K562 (cell line): Measurements from ENCODE around the gene NTSR1. TPM values are rescaled to one million over a fixed set of nuclear protein-coding genes. Genes with fewer than 3 reads are reported as not detected.

Experiments used
- ATAC-seq: fragments of 200-7000 bp; cut with Tn5 transposase; 3 replicates; pipeline ENCODE4 v1.9.1; 2020; ENCODE audit warnings: moderate library complexity
- BruUV-seq: library from RNA; stranded (reverse); fragments of 400-500 nt; replicated peaks from 2 replicates; lab custom pipeline; 2021; lab: Mats Ljungman, UMichigan
- CTCF ChIA-PET: fragments of 300-600 bp; formaldehyde crosslinking; extraction: SDS; loops from one replicate; lab custom pipeline; 2021; ENCODE audit warnings: low intra/inter-chr PET ratio; lab: Yijun Ruan, JAX
- POLR2A ChIA-PET: fragments of 300-600, 350-650 bp; sonication (Branson Sonifier 250); formaldehyde crosslinking; extraction: SDS; loops from one replicate; lab custom pipeline; 2021; ENCODE audit warnings: antibody characterized with exemption, inconsistent platforms; lab: Yijun Ruan, JAX
- DNase-seq, 4 experiments: peaks; one replicate each; pipeline versions ENCODE4 v3.0.0 to v3.0.0-alpha.2; 2011 to 2018; ENCODE audit warnings: low spot score in 3 of 4, mixed read lengths in 3 of 4; ENCODE audit errors: extremely low read depth in 1 of 4
- FAIRE-seq: peaks from 2 replicates; lab custom pipeline; 2011; peaks lifted over from hg19 to GRCh38; lab: Jason Lieb, UNC
- H2AFZ ChIP-seq: 2 replicates; pipeline ENCODE4 v1.6.0; 2011; ENCODE audit warnings: low read depth, low read length, control low read depth, inconsistent platforms
- H3K27ac ChIP-seq: fragments of 200-600 bp; 3 replicates; pipeline ENCODE4 v1.8.0; 2011; ENCODE audit warnings: low read depth, mild to moderate bottlenecking, control low read depth, inconsistent platforms, low read length, moderate library complexity, mixed read lengths; ENCODE audit errors: extremely low read depth
- H3K27me3 ChIP-seq, 2 experiments: fragments of 300-600 bp in 1 of 2; 2 replicates in 1 of 2; 3 replicates in 1 of 2; pipeline versions ENCODE4 v1.6.0 to v1.8.0; 2011; ENCODE audit warnings: inconsistent platforms in 2 of 2, low read length in 2 of 2, mild to moderate bottlenecking in 1 of 2, mixed read lengths in 1 of 2, moderate library complexity in 1 of 2; ENCODE audit not compliant: control insufficient read depth in 2 of 2, insufficient read depth in 2 of 2
- H3K36me3 ChIP-seq: fragments of 300-600 bp; 3 replicates; pipeline ENCODE4 v1.8.0; 2011; ENCODE audit warnings: mild to moderate bottlenecking, low read length, inconsistent platforms; ENCODE audit not compliant: control insufficient read depth, insufficient read depth
- H3K4me1 ChIP-seq, 2 experiments: fragments of 200-600 bp in 1 of 2; replicated peaks in 1 of 2; 2 replicates in 1 of 2; 3 replicates in 1 of 2; pipeline versions ENCODE4 v1.5.1 to v1.8.0; 2011; ENCODE audit warnings: inconsistent platforms in 2 of 2, low read length in 2 of 2, mild to moderate bottlenecking in 1 of 2, mixed read lengths in 1 of 2, moderate library complexity in 1 of 2; ENCODE audit not compliant: control insufficient read depth in 2 of 2, insufficient read depth in 2 of 2
- H3K4me2 ChIP-seq: 2 replicates; pipeline ENCODE4 v1.6.1; 2011; ENCODE audit warnings: low read length, control low read depth, inconsistent platforms, mixed read lengths; ENCODE audit not compliant: insufficient read depth
- H3K4me3 ChIP-seq: fragments of 200-600 bp; sonication (generic), shearing (Covaris generic); 2 replicates; pipeline ENCODE4 v1.5.1; 2016; ENCODE audit warnings: control low read depth, inconsistent platforms
- H3K79me2 ChIP-seq: fragments of 200-600 bp; 3 replicates; pipeline ENCODE4 v1.8.0; 2011; ENCODE audit warnings: low read length, inconsistent platforms; ENCODE audit not compliant: control insufficient read depth, insufficient read depth
- H3K9ac ChIP-seq, 2 experiments: 2 replicates each; pipeline versions ENCODE4 v1.6.0 to v1.6.1; 2011; ENCODE audit warnings: low read depth in 2 of 2, low read length in 2 of 2, control low read depth in 1 of 2, inconsistent platforms in 1 of 2, mild to moderate bottlenecking in 1 of 2, mixed read lengths in 1 of 2; ENCODE audit not compliant: insufficient read depth in 1 of 2
- H3K9me1 ChIP-seq: one replicate; pipeline ENCODE4 v1.6.0; 2011; ENCODE audit warnings: inconsistent platforms, mild to moderate bottlenecking, low read length, moderate library complexity; ENCODE audit not compliant: control insufficient read depth, insufficient read depth
- H3K9me3 ChIP-seq: replicated peaks from 2 replicates; pipeline ENCODE4 v1.5.1; 2011; ENCODE audit warnings: low read depth, low read length, inconsistent platforms; ENCODE audit not compliant: control insufficient read depth, insufficient read depth
- H4K20me1 ChIP-seq: replicated peaks from 2 replicates; pipeline ENCODE4 v1.6.1; 2011; ENCODE audit warnings: low read length, inconsistent platforms, mixed read lengths; ENCODE audit not compliant: control insufficient read depth, insufficient read depth
- ATF3 ChIP-seq, 2 experiments: fragments of 450-650 bp in 1 of 2; sonication (generic) in 1 of 2; formaldehyde crosslinking in 1 of 2; IDR thresholded peaks in 1 of 2; conservative IDR thresholded peaks in 1 of 2; 2 replicates each; pipeline versions ENCODE4 v1.6.1 to v1.8.1; 2016 to 2023; ENCODE audit warnings: mild to moderate bottlenecking in 2 of 2, moderate library complexity in 2 of 2, inconsistent platforms in 1 of 2, missing genetic modification reagents in 1 of 2
- EHMT2 ChIP-seq: fragments of 450-650 bp; IDR thresholded peaks from 2 replicates; pipeline ENCODE4 v1.6.1; 2018; ENCODE audit warnings: antibody characterized with exemption
- GATAD2B ChIP-seq: fragments of 450-650 bp; IDR thresholded peaks from 2 replicates; pipeline ENCODE4 v1.6.1; 2017; ENCODE audit warnings: mild to moderate bottlenecking, borderline replicate concordance
- GTF2F1 ChIP-seq: IDR thresholded peaks from 2 replicates; pipeline ENCODE4 v1.6.1; 2011; ENCODE audit warnings: low read depth, low read length, improper control_type of control experiment
- HMGN3 ChIP-seq: IDR thresholded peaks from 2 replicates; pipeline ENCODE4 v1.6.1; 2011; ENCODE audit warnings: borderline replicate concordance, low read depth, mild to moderate bottlenecking, mixed read lengths, low read length; ENCODE audit not compliant: insufficient read length; ENCODE audit errors: extremely low read depth
- ID3 ChIP-seq, 2 experiments: fragments of 250-450 bp in 1 of 2; fragments of 450-650 bp in 1 of 2; sonication (Bioruptor Pico) in 1 of 2; IDR thresholded peaks; 2 replicates each; pipeline versions ENCODE4 v1.6.1 to v1.8.0; 2016 to 2021; ENCODE audit warnings: mild to moderate bottlenecking in 2 of 2, moderate library complexity in 2 of 2, missing compliant biosample characterization in 1 of 2, missing genetic modification characterization in 1 of 2
- JUND ChIP-seq, 2 experiments: IDR thresholded peaks; 2 replicates in 1 of 2; 3 replicates in 1 of 2; pipeline ENCODE4 v1.6.1; 2011; ENCODE audit warnings: borderline replicate concordance in 2 of 2, low read depth in 2 of 2, low read length in 2 of 2, improper control_type of control experiment in 1 of 2, missing biosample characterization in 1 of 2, missing genetic modification characterization in 1 of 2, missing genetic modification reagents in 1 of 2
- KDM4B ChIP-seq, 2 experiments: fragments of 450-650 bp in 1 of 2; sonication (generic) in 1 of 2; IDR thresholded peaks; 2 replicates each; pipeline ENCODE4 v1.6.1; 2016 to 2017; ENCODE audit warnings: borderline replicate concordance in 2 of 2, antibody characterized with exemption in 1 of 2, low read depth in 1 of 2, mild to moderate bottlenecking in 1 of 2
- NBN ChIP-seq: fragments of 450-650 bp; IDR thresholded peaks from 2 replicates; pipeline ENCODE4 v1.6.1; 2016; ENCODE audit warnings: low read depth, mild to moderate bottlenecking
- PHF21A ChIP-seq: fragments of 450-650 bp; IDR thresholded peaks from 2 replicates; pipeline ENCODE4 v1.6.1; 2017; ENCODE audit warnings: low read depth, borderline replicate concordance
- SMARCC2 ChIP-seq: fragments of 450-650 bp; IDR thresholded peaks from 2 replicates; pipeline ENCODE4 v1.6.1; 2017; ENCODE audit warnings: antibody characterized with exemption, moderate library complexity, mild to moderate bottlenecking, low read depth
- SMARCE1 ChIP-seq: fragments of 450-650 bp; IDR thresholded peaks from 2 replicates; pipeline ENCODE4 v1.7.1; 2016; ENCODE audit warnings: mild to moderate bottlenecking
- SNIP1 ChIP-seq: fragments of 450-650 bp; IDR thresholded peaks from 2 replicates; pipeline ENCODE4 v1.7.1; 2017; ENCODE audit warnings: low read depth, mild to moderate bottlenecking
- ZBTB33 ChIP-seq: sonication (generic); formaldehyde crosslinking; IDR thresholded peaks from 2 replicates; pipeline ENCODE4 v1.8.1; 2023; ENCODE audit warnings: mild to moderate bottlenecking, missing genetic modification reagents
- ZFPM2 ChIP-seq: fragments of 250-450 bp; sonication (Bioruptor Pico); IDR thresholded peaks from 2 replicates; pipeline ENCODE4 v1.5.1; 2022; ENCODE audit warnings: mild to moderate bottlenecking
- ZFX ChIP-seq: sonication (generic); formaldehyde crosslinking; IDR thresholded peaks from 2 replicates; pipeline ENCODE4 v1.8.0; 2022; ENCODE audit warnings: mild to moderate bottlenecking, missing genetic modification reagents, moderate library complexity
- ZNF347 ChIP-seq: fragments of 450-650 bp; formaldehyde crosslinking; IDR thresholded peaks from 2 replicates; pipeline ENCODE4 v1.4.0; 2020; ENCODE audit warnings: low read depth, mild to moderate bottlenecking, moderate library complexity
- WGBS: fragments of 100-300 bp; shearing (Covaris generic); methylation state at CpG from one replicate; pipeline ENCODE4 v1.1.6; 2016; ENCODE audit warnings: low coverage, mixed read lengths; ENCODE audit not compliant: insufficient coverage; ENCODE audit errors: missing lambda C conversion rate; 5-methylcytosine and 5-hydroxymethylcytosine counted together
- in situ Hi-C: fragments of 300-500 bp; cut with MboI; formaldehyde crosslinking; loops from 4 replicates; pipeline ENCODE4 v1.15.0; 2018; ENCODE audit warnings: inconsistent platforms, mixed read lengths
- intact Hi-C: fragments of 100-400 bp; cut with micrococcal nuclease; formaldehyde crosslinking; loops from 2 replicates; pipeline ENCODE4 v1.14.2; 2022
- polyA plus RNA-seq, 8 experiments: library from polyadenylated mRNA; depleted of rRNA in 4 of 8; stranded (reverse) in 5 of 8; unstranded in 3 of 8; fragments of >200 nt; fragmentation: Nextera tagmentation in 2 of 8; fragmentation: Illumina TruSeq in 1 of 8; extraction: Ambion mirVana in 2 of 8; extraction: Trizol in 1 of 8; gene quantifications; 2 replicates each; pipeline versions ENCODE4 v1.2.1 to v1.2.3, GENCODE V29; 2011 to 2014; ENCODE audit warnings: inconsistent platforms in 1 of 8, missing spikeins in 1 of 8
- total RNA-seq, 7 experiments: library from RNA; depleted of rRNA in 6 of 7; stranded (reverse); fragments of >200 nt in 6 of 7; fragmentation: Illumina TruSeq in 2 of 7; extraction: Trizol in 2 of 7; gene quantifications; 2 replicates each; pipeline versions ENCODE4 v1.2.1 to v1.2.3, GENCODE V29; 2011 to 2021; ENCODE audit warnings: low replicate concordance in 1 of 7

The NTSR1 gene
- total and polyA plus RNA-seq, 9 of the 15 experiments (the other 6 are each of a cell fraction or from before 2014, with no cell fraction given), result 0.04 to 0.40 (median 0.13) TPM; not detected in 3

- ChIA-PET CTCF (no interaction called here), POLR2A (interaction anchor here (0.6 kb wide), 2 partner anchors 11 to 688 kb away, joined by 3 read pairs; no protein-coding TSS in a partner anchor)
- Histone ChIP-seq H3K9me3 (no peaks in the 10 kb centered on the region), H4K20me1 (no peaks in the 10 kb centered on the region), H3K36me3 (no peaks in the 10 kb centered on the region), H3K79me2 (no peaks in the 10 kb centered on the region), H2AFZ (peak overlapping the region; percentile 83), H3K27ac (no peak overlapping the region), H3K4me1 (peaks cover 6 to 30% of the 10 kb centered on the region in 2 experiments; a peak in 4 of 5 replicates), H3K4me3 (no peak overlapping the region), H3K4me2 (peak overlapping the region; percentile 46), H3K27me3 (peaks cover 14 to 18% of the 10 kb centered on the region in 2 experiments; a peak in 4 of 5 replicates), H3K9ac (peak overlapping the region in 1 of 2 experiments; percentile 82; a peak in 1 of 4 replicates), H3K9me1 (peaks cover 3% of the 10 kb centered on the region)
- 44% methylated on average over 22 of the region's 29 CpGs for WGBS
- BruUV-seq, result no TSS peak
- DNase-seq (no peak), ATAC-seq (peak; percentile 66), FAIRE-seq (peak; percentile 63)
- in situ Hi-C loops (no loop called here), intact Hi-C loops (no loop called here)
- TF ChIP-seq SMARCE1, result peak; percentile 45; the same call in 1 of the 2 replicates
- no peak for TF ChIP-seq PHF21A
- no peak for TF ChIP-seq EHMT2
- no peak for TF ChIP-seq ID3 (CRISPR knock-in tag; IDR thresholded peaks at IDR 0.05)
- TF ChIP-seq ID3 (tag; IDR thresholded peaks at IDR 0.05), result no peak
- TF ChIP-seq KDM4B (IDR thresholded peaks at IDR 0.05; ENCODE audit: borderline replicate concordance in 2 of 2, low read depth in 1 of 2), result no peak
- TF ChIP-seq HMGN3, result peak; percentile 39
- TF ChIP-seq GATAD2B, result no peak
- TF ChIP-seq ZBTB33, result peak; percentile 43; the same call in 1 of the 2 replicates
- no peak for TF ChIP-seq ZNF347 (CRISPR knock-in tag)
- TF ChIP-seq JUND (IDR thresholded peaks at IDR 0.05; ENCODE audit: borderline replicate concordance, low read depth, low read length), result peak; percentile 59
- TF ChIP-seq JUND (tag; IDR thresholded peaks at IDR 0.05; ENCODE audit: borderline replicate concordance, low read depth, low read length), result peak; percentile 19; the same call in 1 of the 3 replicates
- no peak for TF ChIP-seq GTF2F1
- TF ChIP-seq ATF3 (IDR thresholded peaks at IDR 0.05), result peak; percentile 47; the same call in 1 of the 2 replicates
- TF ChIP-seq ATF3 (CRISPR knock-in tag; conservative IDR thresholded peaks at IDR 0.05), result no peak
- no peak for TF ChIP-seq ZFPM2 (CRISPR knock-in tag)
- TF ChIP-seq ZFX, result peak; percentile 19; the same call in 1 of the 2 replicates
- no peak for TF ChIP-seq SNIP1
- no peak for TF ChIP-seq SMARCC2
- no peak for TF ChIP-seq NBN
Measured at GRCh38 chr20:62752671-62753501, 44.2 kb downstream of the NTSR1 start.
